K562 (cell line): ENCODE results near the gene USP8. TPM values are rescaled to one million over a fixed set of nuclear protein-coding genes. Genes with fewer than 3 reads are reported as not detected.

ENCODE experiments used
- ATF2 ChIP-seq: sonication (generic); formaldehyde crosslinking; IDR thresholded peaks from 2 replicates; pipeline ENCODE4 v1.8.1; 2022; ENCODE audit warnings: missing genetic modification reagents
- CBX3 ChIP-seq, 2 experiments: IDR thresholded peaks; 1 replicate in 1 of 2; 2 replicates in 1 of 2; pipeline ENCODE4 v1.6.1; 2012; ENCODE audit warnings: inconsistent platforms in 2 of 2, low read length in 2 of 2, borderline replicate concordance in 1 of 2, control low read depth in 1 of 2
- CREB3L1 ChIP-seq: fragments of 450-650 bp; IDR thresholded peaks from 2 replicates; pipeline ENCODE4 v1.6.1; 2014; ENCODE audit warnings: low read depth, mild to moderate bottlenecking, moderate library complexity, borderline replicate concordance
- DNMT1 ChIP-seq: fragments of 450-650 bp; IDR thresholded peaks from 2 replicates; pipeline ENCODE4 v1.6.1; 2016; ENCODE audit warnings: antibody characterized with exemption, mild to moderate bottlenecking
- ELF2 ChIP-seq: fragments of 250-450 bp; sonication (Bioruptor Pico); IDR thresholded peaks from 2 replicates; pipeline ENCODE4 v1.5.0; 2021; ENCODE audit warnings: mild to moderate bottlenecking
- HDAC2 ChIP-seq: fragments of 450-650 bp; IDR thresholded peaks from 2 replicates; pipeline ENCODE4 v1.6.1; 2016; ENCODE audit warnings: mild to moderate bottlenecking
- HEY1 ChIP-seq: fragments of 250-450 bp; sonication (Bioruptor Pico); IDR thresholded peaks from 2 replicates; pipeline ENCODE4 v1.5.0; 2020; ENCODE audit warnings: mild to moderate bottlenecking, moderate library complexity, borderline replicate concordance
- NFIX ChIP-seq: fragments of 250-450 bp; sonication (Bioruptor Pico); IDR thresholded peaks from 2 replicates; pipeline ENCODE4 v1.4.0; 2020; ENCODE audit warnings: low read depth, mild to moderate bottlenecking, moderate library complexity
- RBBP5 ChIP-seq: fragments of 200-600 bp; sonication (generic); IDR thresholded peaks from 2 replicates; pipeline ENCODE4 v1.6.1; 2012; ENCODE audit warnings: borderline replicate concordance, mild to moderate bottlenecking, low read length, control low read depth, inconsistent platforms; ENCODE audit not compliant: insufficient read depth, poor library complexity, severe bottlenecking
- RREB1 ChIP-seq: fragments of 250-450 bp; sonication (Bioruptor Pico); IDR thresholded peaks from 2 replicates; pipeline ENCODE4 v1.4.0; 2020
- SETDB1 ChIP-seq: IDR thresholded peaks from one replicate; pipeline ENCODE4 v1.6.1; 2012; ENCODE audit warnings: low read length, control low read depth, inconsistent platforms
- TEAD2 ChIP-seq: fragments of 450-650 bp; IDR thresholded peaks from 2 replicates; pipeline ENCODE4 v1.6.1; 2016; ENCODE audit warnings: missing genetic modification characterization, control low read depth, missing compliant biosample characterization
- ZNF134 ChIP-seq: fragments of 250-450 bp; sonication (Bioruptor Pico); conservative IDR thresholded peaks from 2 replicates; pipeline ENCODE4 v1.4.0; 2020
- ZNF384 ChIP-seq: IDR thresholded peaks from 2 replicates; pipeline ENCODE4 v1.6.1; 2012; ENCODE audit warnings: low read depth, low read length, improper control_type of control experiment
- ZNF395 ChIP-seq: fragments of 200-800 bp; sonication (Bioruptor generic); IDR thresholded peaks from 2 replicates; pipeline ENCODE4 v1.6.1; 2017; ENCODE audit warnings: missing genetic modification characterization, missing compliant biosample characterization
- polyA plus RNA-seq, 8 experiments: library from polyadenylated mRNA; depleted of rRNA in 4 of 8; stranded (reverse) in 5 of 8; unstranded in 3 of 8; fragments of >200 nt; fragmentation: Nextera tagmentation in 2 of 8; fragmentation: Illumina TruSeq in 1 of 8; extraction: Ambion mirVana in 2 of 8; extraction: Trizol in 1 of 8; gene quantifications; 2 replicates each; pipeline versions ENCODE4 v1.2.1 to v1.2.3, GENCODE V29; 2011 to 2014; ENCODE audit warnings: inconsistent platforms in 1 of 8, missing spikeins in 1 of 8
- total RNA-seq, 7 experiments: library from RNA; depleted of rRNA in 6 of 7; stranded (reverse); fragments of >200 nt in 6 of 7; fragmentation: Illumina TruSeq in 2 of 7; extraction: Trizol in 2 of 7; gene quantifications; 2 replicates each; pipeline versions ENCODE4 v1.2.1 to v1.2.3, GENCODE V29; 2011 to 2021; ENCODE audit warnings: low replicate concordance in 1 of 7

USP8 gene
- total and polyA plus RNA-seq, 9 of the 15 experiments (the other 6 are each of a cell fraction or from before 2014, with no cell fraction given), result 35.1 to 58.4 (median 46.1) TPM

GRCh38 chr15:50424066-50424890 lies at the start of gene USP8 (continued):
- TF ChIP-seq HEY1 (CRISPR knock-in tag) (no peak), NFIX (CRISPR knock-in tag) (no peak), ATF2 (CRISPR knock-in tag) (no peak), CREB3L1 (0 out of 2 replicates have a peak, but pooled peaks have one; percentile 27), TEAD2 (no peak), RBBP5 (peak; percentile 92), ZNF384 (peak; percentile 71), ZNF395 (no peak), RREB1 (CRISPR knock-in tag) (no peak), HDAC2 (peak; percentile 37; the same call in 1 of the 2 replicates), SETDB1 (no peak), DNMT1 (no peak), ZNF134 (no peak), CBX3 (IDR thresholded peaks at IDR 0.05; ENCODE audit: borderline replicate concordance in 1 of 2, low read length in 2 of 2) (no peak; a peak in 1 of 3 replicates), ELF2 (CRISPR knock-in tag) (peak; percentile 90)
